H7 (cell line): Measurements from ENCODE around the gene ENTR1. TPM values are rescaled to one million over a fixed set of nuclear protein-coding genes. Genes with fewer than 3 reads are reported as not detected.
"Not testable (repeated sequence)": the region's sequence is repeated elsewhere in the genome, so short reads cannot be mapped to it uniquely, and the experiment has no call there.

ENCODE experiments used
- DNase-seq: peaks from one replicate; pipeline ENCODE4 v3.0.0; 2012
- H3K27me3 ChIP-seq: 2 replicates; pipeline ENCODE4 v1.6.0; 2011; ENCODE audit warnings: mild to moderate bottlenecking, low read length; ENCODE audit not compliant: control insufficient read depth, insufficient read depth
- H3K36me3 ChIP-seq: replicated peaks from 2 replicates; pipeline ENCODE4 v1.5.1; 2011; ENCODE audit warnings: low read length; ENCODE audit not compliant: control insufficient read depth, insufficient read depth
- H3K4me3 ChIP-seq: 2 replicates; pipeline ENCODE4 v1.5.1; 2011; ENCODE audit warnings: low read depth, mild to moderate bottlenecking, control low read depth, low read length, moderate library complexity; ENCODE audit not compliant: insufficient read depth
- total RNA-seq: library from RNA; depleted of rRNA; stranded (reverse); fragments of >200 nt; shearing (Covaris generic); gene quantifications from 2 replicates; pipeline ENCODE4 v1.2.3, GENCODE V29; 2014

ENTR1 gene
- total RNA-seq, 1 experiment from 2014 or later: 141 TPM

GRCh38 chr9:136432591-136432990 lies 22.2 kb upstream of the ENTR1 start:
- H3K27me3 ChIP-seq: no peaks in the 10 kb centered on the region
- peaks cover 2% of the 10 kb centered on the region for H3K36me3 ChIP-seq
- no peak for DNase-seq
- no peak overlapping the region for H3K4me3 ChIP-seq

- no peak overlapping the region for H3K4me3 ChIP-seq
- H3K36me3 ChIP-seq: peaks cover 2% of the 10 kb centered on the region
- DNase-seq: no peak
- H3K27me3 ChIP-seq: no peaks in the 10 kb centered on the region
Measured at GRCh38 chr9:136431782-136432350, 21.5 kb upstream of the ENTR1 start.

GRCh38 chr9:136430588-136431234 lies 20.3 kb upstream of the ENTR1 start:
- Histone ChIP-seq H3K36me3 (peaks cover 2% of the 10 kb centered on the region), H3K27me3 (no peaks in the 10 kb centered on the region), H3K4me3 (no peak overlapping the region)
- no peak for DNase-seq

- H3K36me3 ChIP-seq: peaks cover 2% of the 10 kb centered on the region
- H3K4me3 ChIP-seq: no peak overlapping the region
- H3K27me3 ChIP-seq: no peaks in the 10 kb centered on the region
- no peak for DNase-seq
Measured at GRCh38 chr9:136429683-136430491, 19.5 kb upstream of the ENTR1 start.

GRCh38 chr9:136429075-136429628 lies 18.7 kb upstream of the ENTR1 start:
- Histone ChIP-seq H3K4me3 (no peak overlapping the region), H3K36me3 (peaks cover 5% of the 10 kb centered on the region), H3K27me3 (no peaks in the 10 kb centered on the region)
- DNase-seq: no peak

GRCh38 chr9:136426787-136427186 lies 16.4 kb upstream of the ENTR1 start:
- DNase-seq: no peak
- Histone ChIP-seq H3K36me3 (peaks cover 17% of the 10 kb centered on the region), H3K4me3 (no peak overlapping the region), H3K27me3 (no peaks in the 10 kb centered on the region)

GRCh38 chr9:136425367-136425766 lies 15.0 kb upstream of the ENTR1 start:
- H3K27me3 ChIP-seq, DNase-seq, H3K4me3 ChIP-seq: not testable (repeated sequence)
- peaks cover 21% of the 10 kb centered on the region for H3K36me3 ChIP-seq

- H3K4me3 ChIP-seq: no peak overlapping the region
- peaks cover 21% of the 10 kb centered on the region for H3K36me3 ChIP-seq
- DNase-seq: no peak
- H3K27me3 ChIP-seq: no peaks in the 10 kb centered on the region
Measured at GRCh38 chr9:136424750-136425362, 14.4 kb upstream of the ENTR1 start.

- Histone ChIP-seq H3K27me3 (no peaks in the 10 kb centered on the region), H3K4me3 (no peak overlapping the region), H3K36me3 (peaks cover 25% of the 10 kb centered on the region)
- DNase-seq: no peak
Measured at GRCh38 chr9:136423432-136424146, 13.2 kb upstream of the ENTR1 start.

- Histone ChIP-seq H3K4me3 (no peak overlapping the region), H3K27me3 (no peaks in the 10 kb centered on the region), H3K36me3 (peaks cover 31% of the 10 kb centered on the region)
- DNase-seq: no peak
Measured at GRCh38 chr9:136422876-136423275, 12.5 kb upstream of the ENTR1 start.

GRCh38 chr9:136421791-136422190 lies 11.4 kb upstream of the ENTR1 start:
- Histone ChIP-seq H3K4me3 (no peak overlapping the region), H3K36me3 (peaks cover 37% of the 10 kb centered on the region), H3K27me3 (no peaks in the 10 kb centered on the region)
- no peak for DNase-seq

- Histone ChIP-seq H3K27me3 (no peaks in the 10 kb centered on the region), H3K36me3 (peaks cover 54% of the 10 kb centered on the region), H3K4me3 (no peak overlapping the region)
- DNase-seq: no peak
Measured at GRCh38 chr9:136419092-136419420, 8.6 kb upstream of the ENTR1 start.

- Histone ChIP-seq H3K4me3 (no peak overlapping the region), H3K27me3 (no peaks in the 10 kb centered on the region), H3K36me3 (peaks cover 58% of the 10 kb centered on the region)
- DNase-seq: no peak
Measured at GRCh38 chr9:136418182-136419091, 8.0 kb upstream of the ENTR1 start.
